GM23338 (cell line): ENCODE measurements around the gene DAPK1. TPM values are rescaled to one million over a fixed set of nuclear protein-coding genes. Genes with fewer than 3 reads are reported as not detected.

Experiments
- ATAC-seq: fragments of 200-7000 bp; cut with Tn5 transposase; 3 replicates; pipeline ENCODE4 v1.9.1; 2020
- DNase-seq: peaks from one replicate; pipeline ENCODE4 v3.0.0-alpha.2; 2015; ENCODE audit warnings: low spot score
- H2AFZ ChIP-seq: fragments of 200-600 bp; sonication (generic); 2 replicates; pipeline ENCODE4 v1.8.0; 2016; ENCODE audit warnings: antibody characterized with exemption, mild to moderate bottlenecking, moderate library complexity
- H3F3A ChIP-seq: fragments of 200-600 bp; sonication (generic); replicated peaks from 2 replicates; pipeline ENCODE4 v1.8.0; 2017; ENCODE audit warnings: antibody characterized with exemption, mixed run types, low read depth
- H3K27ac ChIP-seq: fragments of 200-600 bp; sonication (generic); 2 replicates; pipeline ENCODE4 v1.6.1; 2016; ENCODE audit warnings: low read depth
- H3K27me3 ChIP-seq: fragments of 200-600 bp; sonication (generic); 2 replicates; pipeline ENCODE4 v1.8.0; 2016; ENCODE audit warnings: mild to moderate bottlenecking, mixed run types, moderate library complexity; ENCODE audit not compliant: insufficient read depth
- H3K36me3 ChIP-seq: fragments of 200-600 bp; sonication (generic); 2 replicates; pipeline ENCODE4 v1.8.0; 2016; ENCODE audit warnings: mild to moderate bottlenecking; ENCODE audit not compliant: insufficient read depth
- H3K4me1 ChIP-seq: fragments of 200-600 bp; sonication (generic); 2 replicates; pipeline ENCODE4 v1.8.0; 2016; ENCODE audit warnings: mild to moderate bottlenecking, moderate library complexity; ENCODE audit not compliant: insufficient read depth
- H3K4me2 ChIP-seq: fragments of 200-600 bp; sonication (generic); 2 replicates; pipeline ENCODE4 v1.7.1; 2017; ENCODE audit warnings: mixed run types
- H3K4me3 ChIP-seq: fragments of 200-600 bp; sonication (generic); 2 replicates; pipeline ENCODE4 v1.6.1; 2016; ENCODE audit warnings: mixed run types
- H3K79me2 ChIP-seq: fragments of 200-600 bp; sonication (generic); replicated peaks from 2 replicates; pipeline ENCODE4 v1.8.0; 2017; ENCODE audit warnings: mild to moderate bottlenecking; ENCODE audit not compliant: insufficient read depth
- H3K9me2 ChIP-seq: fragments of 200-600 bp; sonication (generic); 2 replicates; pipeline ENCODE4 v1.8.0; 2017; ENCODE audit not compliant: insufficient read depth
- H4K20me1 ChIP-seq: fragments of 200-600 bp; sonication (generic); replicated peaks from 2 replicates; pipeline ENCODE4 v1.8.0; 2017; ENCODE audit warnings: mild to moderate bottlenecking; ENCODE audit not compliant: insufficient read depth
- H3K27ac Mint-ChIP-seq: 2 replicates; pipeline ENCODE4 v1.8.0; 2020; ENCODE audit warnings: inconsistent platforms, mild to moderate bottlenecking, moderate library complexity, mixed read lengths
- H3K27me3 Mint-ChIP-seq: 3 replicates; pipeline ENCODE4 v1.8.0; 2022; ENCODE audit warnings: low read depth, mild to moderate bottlenecking, moderate library complexity, mixed read lengths, inconsistent platforms; ENCODE audit not compliant: insufficient read depth, poor library complexity
- H3K36me3 Mint-ChIP-seq: 3 replicates; pipeline ENCODE4 v1.8.0; 2021; ENCODE audit warnings: low read depth, mild to moderate bottlenecking, inconsistent platforms, moderate library complexity, mixed read lengths
- H3K4me1 Mint-ChIP-seq: 3 replicates; pipeline ENCODE4 v1.8.0; 2020; ENCODE audit warnings: mild to moderate bottlenecking, inconsistent platforms, mixed read lengths
- H3K4me3 Mint-ChIP-seq: 3 replicates; pipeline ENCODE4 v1.8.0; 2021; ENCODE audit warnings: moderate library complexity, mild to moderate bottlenecking, inconsistent platforms, mixed read lengths
- H3K9me3 Mint-ChIP-seq: 3 replicates; pipeline ENCODE4 v1.8.0; 2020; ENCODE audit warnings: moderate library complexity, mild to moderate bottlenecking, inconsistent platforms, mixed read lengths
- CREB1 ChIP-seq: fragments of 250-450 bp; sonication (Bioruptor Pico); IDR thresholded peaks from 2 replicates; pipeline ENCODE4 v1.5.0; 2020; ENCODE audit warnings: low read depth, mild to moderate bottlenecking, moderate library complexity
- EZH2 ChIP-seq: fragments of 200-600 bp; sonication (generic); IDR thresholded peaks from one replicate; pipeline ENCODE4 v1.8.0; 2017; ENCODE audit warnings: antibody characterized with exemption, mild to moderate bottlenecking, low read depth; ENCODE audit not compliant: unreplicated experiment
- EZH2phosphoT487 ChIP-seq: fragments of 200-600 bp; sonication (generic); IDR thresholded peaks from one replicate; pipeline ENCODE4 v1.8.1; 2018; ENCODE audit warnings: antibody characterized with exemption; ENCODE audit not compliant: unreplicated experiment
- JUNB ChIP-seq: IDR thresholded peaks from one replicate; pipeline ENCODE4 v1.6.1; 2016; ENCODE audit warnings: antibody characterized with exemption; ENCODE audit not compliant: unreplicated experiment
- NANOG ChIP-seq: IDR thresholded peaks from 2 replicates; pipeline ENCODE4 v1.6.1; 2016; ENCODE audit warnings: antibody characterized with exemption, borderline replicate concordance
- POLR2AphosphoS5 ChIP-seq: IDR thresholded peaks from 2 replicates; pipeline ENCODE4 v1.6.1; 2016; ENCODE audit warnings: antibody characterized with exemption, low read depth
- STAT1 ChIP-seq: IDR thresholded peaks from one replicate; pipeline ENCODE4 v1.6.1; 2016; ENCODE audit warnings: antibody characterized with exemption; ENCODE audit not compliant: unreplicated experiment
- ZNF114 ChIP-seq: fragments of 250-450 bp; sonication (Bioruptor Pico); IDR thresholded peaks from 2 replicates; pipeline ENCODE4 v1.5.0; 2020; ENCODE audit warnings: mild to moderate bottlenecking, moderate library complexity
- ZNF331 ChIP-seq: fragments of 250-450 bp; sonication (Bioruptor Pico); IDR thresholded peaks from 2 replicates; pipeline ENCODE4 v1.5.0; 2020; ENCODE audit warnings: low read depth, mild to moderate bottlenecking, moderate library complexity
- polyA plus RNA-seq: library from polyadenylated mRNA; unstranded; fragments of >200 nt; fragmentation: Nextera tagmentation; extraction: Ambion mirVana; gene quantifications from 2 replicates; pipeline ENCODE4 v1.2.1, GENCODE V29; 2016
- total RNA-seq: library from RNA; depleted of rRNA; stranded (reverse); fragments of >200 nt; shearing (Covaris generic); gene quantifications from 2 replicates; pipeline ENCODE4 v1.2.3, GENCODE V29; 2014
- TF ChIP-seq, protein P1 (sequence below): IDR thresholded peaks from 2 replicates; pipeline ENCODE4 v1.6.1; 2016; ENCODE audit warnings: antibody characterized with exemption
- TF ChIP-seq, protein P2 (sequence below): IDR thresholded peaks from one replicate; pipeline ENCODE4 v1.6.1; 2018; ENCODE audit warnings: antibody characterized with exemption; ENCODE audit not compliant: unreplicated experiment
- TF ChIP-seq, protein P3 (sequence below), 2 experiments: fragments of 200-600 bp in 1 of 2; sonication (generic) in 1 of 2; conservative IDR thresholded peaks; 2 replicates each; pipeline versions ENCODE4 v1.5.1 to v1.6.1; 2016 to 2017; ENCODE audit warnings: antibody characterized with exemption in 2 of 2, low read depth in 2 of 2, mild to moderate bottlenecking in 2 of 2, moderate library complexity in 1 of 2
- TF ChIP-seq, protein P4 (sequence below): fragments of 250-450 bp; sonication (Bioruptor Pico); IDR thresholded peaks from 2 replicates; pipeline ENCODE4 v1.5.0; 2020; ENCODE audit warnings: mild to moderate bottlenecking, moderate library complexity

The DAPK1 gene
- total and polyA plus RNA-seq, 2 experiments from 2014 or later: 37.0 to 134 TPM

DNA sequence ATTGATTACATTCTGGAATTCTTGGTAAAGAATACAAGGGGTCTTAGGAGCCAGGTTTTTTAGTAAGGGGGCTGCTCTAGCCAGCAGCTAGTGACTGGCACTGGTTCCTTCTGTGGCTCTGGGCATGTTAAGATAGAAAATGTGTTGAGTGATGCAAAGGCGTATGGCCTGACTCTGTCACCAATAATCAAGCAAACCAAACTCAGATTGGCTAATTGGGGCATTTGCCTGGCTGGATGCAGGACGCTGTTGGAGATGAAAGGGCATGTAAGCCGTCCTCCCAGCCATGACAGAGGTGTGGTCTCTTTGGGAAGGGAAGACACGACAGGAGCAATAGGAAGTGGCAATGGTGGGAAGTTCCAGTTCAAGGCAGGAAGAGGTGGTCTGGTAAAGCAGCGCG is 140.6 kb downstream of the DAPK1 start (continued):
- no peak for TF ChIP-seq ZNF331 (CRISPR knock-in tag)
- no peak for TF ChIP-seq EZH2
- TF ChIP-seq CREB1 (CRISPR knock-in tag): no peak
- TF ChIP-seq, protein P1, sequence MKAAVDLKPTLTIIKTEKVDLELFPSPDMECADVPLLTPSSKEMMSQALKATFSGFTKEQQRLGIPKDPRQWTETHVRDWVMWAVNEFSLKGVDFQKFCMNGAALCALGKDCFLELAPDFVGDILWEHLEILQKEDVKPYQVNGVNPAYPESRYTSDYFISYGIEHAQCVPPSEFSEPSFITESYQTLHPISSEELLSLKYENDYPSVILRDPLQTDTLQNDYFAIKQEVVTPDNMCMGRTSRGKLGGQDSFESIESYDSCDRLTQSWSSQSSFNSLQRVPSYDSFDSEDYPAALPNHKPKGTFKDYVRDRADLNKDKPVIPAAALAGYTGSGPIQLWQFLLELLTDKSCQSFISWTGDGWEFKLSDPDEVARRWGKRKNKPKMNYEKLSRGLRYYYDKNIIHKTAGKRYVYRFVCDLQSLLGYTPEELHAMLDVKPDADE: no peak
- no peak for TF ChIP-seq NANOG
- TF ChIP-seq ZNF114 (CRISPR knock-in tag): no peak
- TF ChIP-seq EZH2phosphoT487: no peak
- no peak for TF ChIP-seq STAT1
- TF ChIP-seq, protein P2, sequence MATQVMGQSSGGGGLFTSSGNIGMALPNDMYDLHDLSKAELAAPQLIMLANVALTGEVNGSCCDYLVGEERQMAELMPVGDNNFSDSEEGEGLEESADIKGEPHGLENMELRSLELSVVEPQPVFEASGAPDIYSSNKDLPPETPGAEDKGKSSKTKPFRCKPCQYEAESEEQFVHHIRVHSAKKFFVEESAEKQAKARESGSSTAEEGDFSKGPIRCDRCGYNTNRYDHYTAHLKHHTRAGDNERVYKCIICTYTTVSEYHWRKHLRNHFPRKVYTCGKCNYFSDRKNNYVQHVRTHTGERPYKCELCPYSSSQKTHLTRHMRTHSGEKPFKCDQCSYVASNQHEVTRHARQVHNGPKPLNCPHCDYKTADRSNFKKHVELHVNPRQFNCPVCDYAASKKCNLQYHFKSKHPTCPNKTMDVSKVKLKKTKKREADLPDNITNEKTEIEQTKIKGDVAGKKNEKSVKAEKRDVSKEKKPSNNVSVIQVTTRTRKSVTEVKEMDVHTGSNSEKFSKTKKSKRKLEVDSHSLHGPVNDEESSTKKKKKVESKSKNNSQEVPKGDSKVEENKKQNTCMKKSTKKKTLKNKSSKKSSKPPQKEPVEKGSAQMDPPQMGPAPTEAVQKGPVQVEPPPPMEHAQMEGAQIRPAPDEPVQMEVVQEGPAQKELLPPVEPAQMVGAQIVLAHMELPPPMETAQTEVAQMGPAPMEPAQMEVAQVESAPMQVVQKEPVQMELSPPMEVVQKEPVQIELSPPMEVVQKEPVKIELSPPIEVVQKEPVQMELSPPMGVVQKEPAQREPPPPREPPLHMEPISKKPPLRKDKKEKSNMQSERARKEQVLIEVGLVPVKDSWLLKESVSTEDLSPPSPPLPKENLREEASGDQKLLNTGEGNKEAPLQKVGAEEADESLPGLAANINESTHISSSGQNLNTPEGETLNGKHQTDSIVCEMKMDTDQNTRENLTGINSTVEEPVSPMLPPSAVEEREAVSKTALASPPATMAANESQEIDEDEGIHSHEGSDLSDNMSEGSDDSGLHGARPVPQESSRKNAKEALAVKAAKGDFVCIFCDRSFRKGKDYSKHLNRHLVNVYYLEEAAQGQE: no peak
- TF ChIP-seq, protein P3, sequence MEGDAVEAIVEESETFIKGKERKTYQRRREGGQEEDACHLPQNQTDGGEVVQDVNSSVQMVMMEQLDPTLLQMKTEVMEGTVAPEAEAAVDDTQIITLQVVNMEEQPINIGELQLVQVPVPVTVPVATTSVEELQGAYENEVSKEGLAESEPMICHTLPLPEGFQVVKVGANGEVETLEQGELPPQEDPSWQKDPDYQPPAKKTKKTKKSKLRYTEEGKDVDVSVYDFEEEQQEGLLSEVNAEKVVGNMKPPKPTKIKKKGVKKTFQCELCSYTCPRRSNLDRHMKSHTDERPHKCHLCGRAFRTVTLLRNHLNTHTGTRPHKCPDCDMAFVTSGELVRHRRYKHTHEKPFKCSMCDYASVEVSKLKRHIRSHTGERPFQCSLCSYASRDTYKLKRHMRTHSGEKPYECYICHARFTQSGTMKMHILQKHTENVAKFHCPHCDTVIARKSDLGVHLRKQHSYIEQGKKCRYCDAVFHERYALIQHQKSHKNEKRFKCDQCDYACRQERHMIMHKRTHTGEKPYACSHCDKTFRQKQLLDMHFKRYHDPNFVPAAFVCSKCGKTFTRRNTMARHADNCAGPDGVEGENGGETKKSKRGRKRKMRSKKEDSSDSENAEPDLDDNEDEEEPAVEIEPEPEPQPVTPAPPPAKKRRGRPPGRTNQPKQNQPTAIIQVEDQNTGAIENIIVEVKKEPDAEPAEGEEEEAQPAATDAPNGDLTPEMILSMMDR (conservative IDR thresholded peaks at IDR 0.05; ENCODE audit: low read depth in 2 of 2): no peak
- TF ChIP-seq JUNB: no peak

DNA sequence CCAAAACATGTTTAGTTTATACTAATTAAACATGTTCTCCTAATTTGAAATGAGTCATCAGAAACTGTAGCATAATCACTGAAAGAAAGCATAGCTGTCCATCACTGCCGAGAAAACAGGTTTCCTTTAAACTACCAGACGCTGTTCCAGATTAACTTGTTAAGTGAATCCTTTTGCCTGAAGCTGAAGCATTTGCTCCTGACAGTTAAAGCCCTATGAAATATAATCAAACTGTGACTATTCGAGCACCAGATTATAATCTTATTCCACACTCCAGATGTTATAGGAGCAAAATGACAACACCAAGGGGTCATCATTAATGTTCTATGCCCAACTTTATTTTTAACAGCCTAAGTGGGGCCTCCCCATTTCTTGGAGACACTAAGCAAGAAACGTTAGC is 142.3 kb downstream of the DAPK1 start:
- H3K79me2 ChIP-seq: no peaks in the 10 kb centered on the region; the same call in 1 of the 2 replicates
- H2AFZ ChIP-seq: no peak overlapping the region
- H3K36me3 ChIP-seq: peaks cover 36% of the 10 kb centered on the region
- Mint-ChIP-seq H3K4me1 (peaks cover 23% of the 10 kb centered on the region), H3K27me3 (peaks cover 8% of the 10 kb centered on the region), H3K9me3 (no peaks in the 10 kb centered on the region), H3K4me3 (no peak overlapping the region), H3K27ac (no peak overlapping the region), H3K36me3 (peaks cover 59% of the 10 kb centered on the region)
- ATAC-seq (no peak), DNase-seq (no peak)
- peaks cover 26% of the 10 kb centered on the region for H3K4me1 ChIP-seq
- no peak overlapping the region for H3K4me2 ChIP-seq
- H4K20me1 ChIP-seq: peaks cover 6% of the 10 kb centered on the region
- H3K27me3 ChIP-seq: no peaks in the 10 kb centered on the region
- H3F3A ChIP-seq: 0 out of 2 replicates have a peak, but pooled peaks cover 3% of the 10 kb centered on the region
- H3K4me3 ChIP-seq: no peak overlapping the region
- no peaks in the 10 kb centered on the region for H3K9me2 ChIP-seq
- no peak overlapping the region for H3K27ac ChIP-seq
- TF ChIP-seq EZH2 (no peak), EZH2phosphoT487 (no peak), POLR2AphosphoS5 (no peak), ZNF114 (CRISPR knock-in tag) (no peak)
- TF ChIP-seq, protein P4, sequence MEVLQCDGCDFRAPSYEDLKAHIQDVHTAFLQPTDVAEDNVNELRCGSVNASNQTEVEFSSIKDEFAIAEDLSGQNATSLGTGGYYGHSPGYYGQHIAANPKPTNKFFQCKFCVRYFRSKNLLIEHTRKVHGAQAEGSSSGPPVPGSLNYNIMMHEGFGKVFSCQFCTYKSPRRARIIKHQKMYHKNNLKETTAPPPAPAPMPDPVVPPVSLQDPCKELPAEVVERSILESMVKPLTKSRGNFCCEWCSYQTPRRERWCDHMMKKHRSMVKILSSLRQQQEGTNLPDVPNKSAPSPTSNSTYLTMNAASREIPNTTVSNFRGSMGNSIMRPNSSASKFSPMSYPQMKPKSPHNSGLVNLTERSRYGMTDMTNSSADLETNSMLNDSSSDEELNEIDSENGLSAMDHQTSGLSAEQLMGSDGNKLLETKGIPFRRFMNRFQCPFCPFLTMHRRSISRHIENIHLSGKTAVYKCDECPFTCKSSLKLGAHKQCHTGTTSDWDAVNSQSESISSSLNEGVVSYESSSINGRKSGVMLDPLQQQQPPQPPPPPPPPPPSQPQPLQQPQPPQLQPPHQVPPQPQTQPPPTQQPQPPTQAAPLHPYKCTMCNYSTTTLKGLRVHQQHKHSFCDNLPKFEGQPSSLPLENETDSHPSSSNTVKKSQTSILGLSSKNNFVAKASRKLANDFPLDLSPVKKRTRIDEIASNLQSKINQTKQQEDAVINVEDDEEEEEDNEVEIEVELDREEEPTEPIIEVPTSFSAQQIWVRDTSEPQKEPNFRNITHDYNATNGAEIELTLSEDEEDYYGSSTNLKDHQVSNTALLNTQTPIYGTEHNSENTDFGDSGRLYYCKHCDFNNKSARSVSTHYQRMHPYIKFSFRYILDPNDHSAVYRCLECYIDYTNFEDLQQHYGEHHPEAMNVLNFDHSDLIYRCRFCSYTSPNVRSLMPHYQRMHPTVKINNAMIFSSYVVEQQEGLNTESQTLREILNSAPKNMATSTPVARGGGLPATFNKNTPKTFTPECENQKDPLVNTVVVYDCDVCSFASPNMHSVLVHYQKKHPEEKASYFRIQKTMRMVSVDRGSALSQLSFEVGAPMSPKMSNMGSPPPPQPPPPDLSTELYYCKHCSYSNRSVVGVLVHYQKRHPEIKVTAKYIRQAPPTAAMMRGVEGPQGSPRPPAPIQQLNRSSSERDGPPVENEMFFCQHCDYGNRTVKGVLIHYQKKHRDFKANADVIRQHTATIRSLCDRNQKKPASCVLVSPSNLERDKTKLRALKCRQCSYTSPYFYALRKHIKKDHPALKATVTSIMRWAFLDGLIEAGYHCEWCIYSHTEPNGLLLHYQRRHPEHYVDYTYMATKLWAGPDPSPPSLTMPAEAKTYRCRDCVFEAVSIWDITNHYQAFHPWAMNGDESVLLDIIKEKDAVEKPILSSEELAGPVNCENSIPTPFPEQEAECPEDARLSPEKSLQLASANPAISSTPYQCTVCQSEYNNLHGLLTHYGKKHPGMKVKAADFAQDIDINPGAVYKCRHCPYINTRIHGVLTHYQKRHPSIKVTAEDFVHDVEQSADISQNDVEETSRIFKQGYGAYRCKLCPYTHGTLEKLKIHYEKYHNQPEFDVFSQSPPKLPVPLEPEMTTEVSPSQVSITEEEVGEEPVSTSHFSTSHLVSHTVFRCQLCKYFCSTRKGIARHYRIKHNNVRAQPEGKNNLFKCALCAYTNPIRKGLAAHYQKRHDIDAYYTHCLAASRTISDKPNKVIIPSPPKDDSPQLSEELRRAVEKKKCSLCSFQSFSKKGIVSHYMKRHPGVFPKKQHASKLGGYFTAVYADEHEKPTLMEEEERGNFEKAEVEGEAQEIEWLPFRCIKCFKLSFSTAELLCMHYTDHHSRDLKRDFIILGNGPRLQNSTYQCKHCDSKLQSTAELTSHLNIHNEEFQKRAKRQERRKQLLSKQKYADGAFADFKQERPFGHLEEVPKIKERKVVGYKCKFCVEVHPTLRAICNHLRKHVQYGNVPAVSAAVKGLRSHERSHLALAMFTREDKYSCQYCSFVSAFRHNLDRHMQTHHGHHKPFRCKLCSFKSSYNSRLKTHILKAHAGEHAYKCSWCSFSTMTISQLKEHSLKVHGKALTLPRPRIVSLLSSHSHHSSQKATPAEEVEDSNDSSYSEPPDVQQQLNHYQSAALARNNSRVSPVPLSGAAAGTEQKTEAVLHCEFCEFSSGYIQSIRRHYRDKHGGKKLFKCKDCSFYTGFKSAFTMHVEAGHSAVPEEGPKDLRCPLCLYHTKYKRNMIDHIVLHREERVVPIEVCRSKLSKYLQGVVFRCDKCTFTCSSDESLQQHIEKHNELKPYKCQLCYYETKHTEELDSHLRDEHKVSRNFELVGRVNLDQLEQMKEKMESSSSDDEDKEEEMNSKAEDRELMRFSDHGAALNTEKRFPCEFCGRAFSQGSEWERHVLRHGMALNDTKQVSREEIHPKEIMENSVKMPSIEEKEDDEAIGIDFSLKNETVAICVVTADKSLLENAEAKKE: no peak
